HPDE6-E6E7 (cell line): ENCODE results near the gene MUC5AC.
"Not testable (repeated sequence)": the region's sequence is repeated elsewhere in the genome, so short reads cannot be mapped to it uniquely, and the experiment has no call there.

Source experiments
- DNase-seq: peaks from one replicate; pipeline ENCODE4 v3.0.0; 2011; ENCODE audit warnings: missing footprints; ENCODE audit errors: extremely low spot score

The MUC5AC gene

GRCh38 chr11:1235901-1236315 lies 78.2 kb downstream of the MUC5AC start:
- no peak for DNase-seq

GRCh38 chr11:1236316-1237127 lies 78.8 kb downstream of the MUC5AC start:
- no peak for DNase-seq

- DNase-seq, result no peak
Observed at GRCh38 chr11:1237128-1237580, 79.4 kb downstream of the MUC5AC start.

- DNase-seq, result no peak
Observed at GRCh38 chr11:1237851-1238250, 80.1 kb downstream of the MUC5AC start.

GRCh38 chr11:1238767-1239595 lies 81.2 kb downstream of the MUC5AC start:
- DNase-seq, result no peak

GRCh38 chr11:1239596-1240205 lies 81.9 kb downstream of the MUC5AC start:
- no peak for DNase-seq

GRCh38 chr11:1240771-1241170 lies 83.0 kb downstream of the MUC5AC start:
- no peak for DNase-seq

GRCh38 chr11:1241706-1242105 lies 84.0 kb downstream of the MUC5AC start:
- no peak for DNase-seq

- no peak for DNase-seq
Observed at GRCh38 chr11:1242289-1242688, 84.5 kb downstream of the MUC5AC start.

GRCh38 chr11:1242751-1243150 lies 85.0 kb downstream of the MUC5AC start:
- not testable (repeated sequence) for DNase-seq

GRCh38 chr11:1243521-1243920 lies 85.8 kb downstream of the MUC5AC start:
- not testable (repeated sequence) for DNase-seq

- not testable (repeated sequence) for DNase-seq
Observed at GRCh38 chr11:1244557-1244956, 86.8 kb downstream of the MUC5AC start.

- DNase-seq, result not testable (repeated sequence)
Observed at GRCh38 chr11:1245717-1246116, 88.0 kb downstream of the MUC5AC start.

GRCh38 chr11:1246301-1246700 lies 88.5 kb downstream of the MUC5AC start:
- DNase-seq, result not testable (repeated sequence)

- not testable (repeated sequence) for DNase-seq
Observed at GRCh38 chr11:1247026-1247425, 89.3 kb downstream of the MUC5AC start.

- not testable (repeated sequence) for DNase-seq
Observed at GRCh38 chr11:1248951-1249350, 91.2 kb downstream of the MUC5AC start.

GRCh38 chr11:1250411-1250810 lies 92.7 kb downstream of the MUC5AC start:
- DNase-seq, result not testable (repeated sequence)
